Activated T-cell treated with anti-CD3 and anti-CD28 coated beads for 4 hours (primary cell): Measurements from ENCODE around the gene PRR9.
"Not testable (repeated sequence)": the region's sequence is repeated elsewhere in the genome, so short reads cannot be mapped to it uniquely, and the experiment has no call there.

Experiments
- DNase-seq: peaks from one replicate; pipeline ENCODE4 v3.0.0-alpha.2; 2020

PRR9 gene

DNA sequence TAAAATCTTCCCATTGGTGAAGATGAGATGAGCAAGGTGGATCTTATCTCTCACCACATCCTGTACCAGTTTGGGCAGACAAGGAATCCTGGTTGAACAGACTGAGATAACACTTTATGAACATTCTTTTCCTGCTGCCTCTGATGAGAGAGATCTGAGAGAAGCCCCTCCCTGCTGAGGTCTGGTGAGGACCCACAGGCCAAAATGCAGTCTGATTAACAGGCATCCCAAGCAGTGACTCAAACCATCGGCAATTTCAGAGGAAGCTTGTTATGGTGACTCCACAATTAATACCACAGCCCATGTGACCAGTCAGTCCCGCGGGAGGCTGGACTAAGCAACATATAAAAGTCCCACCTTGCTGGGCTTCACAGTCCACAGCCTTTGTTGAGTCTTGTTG is at the start of gene PRR9:
TSS of gene PRR9 (plus strand) at position 373 of the 400 bp plus-strand sequence. CDS start 561 bp downstream, outside the sequence.
- no peak for DNase-seq

GRCh38 chr1:153168686-153169085 is 48.7 kb upstream of the PRR9 start:
- DNase-seq = no peak

GRCh38 chr1:153174624-153175023 is 42.8 kb upstream of the PRR9 start:
- DNase-seq = no peak

DNA sequence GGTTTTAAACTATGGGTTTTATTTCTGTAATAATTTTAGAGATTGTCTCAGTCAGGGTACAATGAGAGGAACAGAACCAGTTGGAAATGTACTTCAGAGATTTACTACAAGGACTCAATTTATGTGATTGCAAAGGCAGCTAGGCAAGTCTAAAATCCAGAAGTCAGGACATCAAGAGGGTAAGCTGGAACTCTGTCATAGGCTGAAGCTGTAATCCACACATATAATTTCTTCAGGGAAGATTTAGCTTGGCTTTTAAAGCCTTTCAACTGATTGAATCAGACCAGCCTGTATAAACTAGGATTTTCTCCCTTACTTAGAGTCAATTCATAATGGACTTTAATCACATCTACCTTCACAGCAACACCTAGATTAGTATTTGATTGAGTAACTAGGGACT is 38.5 kb upstream of the PRR9 start:
- DNase-seq = no peak

GRCh38 chr1:153180556-153180955 is 36.8 kb upstream of the PRR9 start:
- DNase-seq = no peak

- not testable (repeated sequence) for DNase-seq
Measured at GRCh38 chr1:153188301-153188700, 29.1 kb upstream of the PRR9 start.

GRCh38 chr1:153190373-153190772 is 27.0 kb upstream of the PRR9 start:
- DNase-seq = no peak

DNA sequence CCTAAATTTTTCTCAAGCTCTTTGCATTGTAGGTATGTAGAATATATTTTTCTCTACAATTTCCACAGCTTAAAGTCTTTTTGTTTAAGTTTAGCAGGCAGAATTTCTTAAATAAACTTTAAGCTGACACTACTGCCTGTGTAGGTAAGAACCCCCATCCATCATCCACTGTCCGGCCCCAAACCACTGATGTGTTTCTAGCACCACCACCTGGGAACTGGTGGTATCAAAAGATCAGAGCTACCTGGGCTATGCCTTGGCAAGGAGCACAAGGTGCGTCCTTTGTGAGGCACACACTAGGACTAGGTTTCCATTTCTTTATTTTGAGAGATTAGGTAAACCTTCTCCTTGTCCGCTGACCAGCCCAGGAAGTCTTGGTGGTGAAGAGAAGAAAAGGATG is 24.7 kb upstream of the PRR9 start:
- DNase-seq = no peak

GRCh38 chr1:153194331-153195050 is 22.9 kb upstream of the PRR9 start:
- no peak for DNase-seq

GRCh38 chr1:153195216-153195615 is 22.2 kb upstream of the PRR9 start:
- DNase-seq = no peak

- no peak for DNase-seq
Measured at GRCh38 chr1:153202006-153202405, 15.4 kb upstream of the PRR9 start.

DNA sequence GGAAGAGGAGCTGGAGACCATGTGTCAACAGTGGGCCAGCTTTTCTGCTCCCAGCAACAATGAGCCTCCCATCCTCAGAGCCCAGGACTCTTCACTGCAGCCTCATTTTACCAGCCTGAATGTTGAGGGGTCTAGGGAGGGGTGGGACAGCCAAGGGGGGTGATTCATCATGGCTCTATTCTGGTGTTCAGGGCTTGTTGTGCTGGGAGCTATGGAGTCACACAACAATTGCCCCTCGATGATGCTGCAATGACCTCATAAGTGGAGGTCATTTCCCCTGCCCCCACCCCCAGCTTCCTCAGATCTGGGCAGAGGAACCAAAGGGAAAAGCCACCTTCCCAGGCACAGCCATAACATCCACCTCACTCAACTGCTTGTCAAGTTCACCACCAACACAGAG is 14.3 kb upstream of the PRR9 start, which contains the start of gene LELP1:
TSS of gene LELP1 (plus strand) at position 301 of the 400 bp plus-strand sequence. CDS start 1,278 bp downstream, outside the sequence.
- no peak for DNase-seq

- no peak for DNase-seq
Measured at GRCh38 chr1:153206631-153207030, 10.8 kb upstream of the PRR9 start.

GRCh38 chr1:153210206-153210605 is 7.2 kb upstream of the PRR9 start:
- DNase-seq = no peak

DNA sequence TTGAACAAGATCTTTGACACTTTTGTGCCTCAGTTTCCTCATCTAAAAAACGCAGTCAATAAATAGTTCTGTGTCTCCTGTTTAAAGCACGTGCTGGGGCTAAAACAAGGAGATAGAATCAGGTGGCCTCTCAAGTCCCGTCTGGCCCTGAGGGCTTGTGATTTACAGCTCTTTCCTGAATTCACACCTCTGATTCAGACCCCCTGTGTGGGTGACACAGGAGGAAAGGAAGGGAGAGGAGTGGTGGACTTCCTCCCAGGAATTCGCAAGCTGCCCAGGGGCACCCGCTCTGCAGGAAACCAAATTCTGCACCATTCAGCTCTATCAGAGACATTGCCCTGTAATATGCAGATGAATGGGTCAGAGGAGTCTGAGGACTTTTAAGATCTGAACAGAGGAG is 5.2 kb upstream of the PRR9 start:
- DNase-seq = no peak

- no peak for DNase-seq
Measured at GRCh38 chr1:153213519-153213918, 3.9 kb upstream of the PRR9 start.

- no peak for DNase-seq
Measured at GRCh38 chr1:153217744-153218416, 496 bp downstream of the PRR9 start.

DNA sequence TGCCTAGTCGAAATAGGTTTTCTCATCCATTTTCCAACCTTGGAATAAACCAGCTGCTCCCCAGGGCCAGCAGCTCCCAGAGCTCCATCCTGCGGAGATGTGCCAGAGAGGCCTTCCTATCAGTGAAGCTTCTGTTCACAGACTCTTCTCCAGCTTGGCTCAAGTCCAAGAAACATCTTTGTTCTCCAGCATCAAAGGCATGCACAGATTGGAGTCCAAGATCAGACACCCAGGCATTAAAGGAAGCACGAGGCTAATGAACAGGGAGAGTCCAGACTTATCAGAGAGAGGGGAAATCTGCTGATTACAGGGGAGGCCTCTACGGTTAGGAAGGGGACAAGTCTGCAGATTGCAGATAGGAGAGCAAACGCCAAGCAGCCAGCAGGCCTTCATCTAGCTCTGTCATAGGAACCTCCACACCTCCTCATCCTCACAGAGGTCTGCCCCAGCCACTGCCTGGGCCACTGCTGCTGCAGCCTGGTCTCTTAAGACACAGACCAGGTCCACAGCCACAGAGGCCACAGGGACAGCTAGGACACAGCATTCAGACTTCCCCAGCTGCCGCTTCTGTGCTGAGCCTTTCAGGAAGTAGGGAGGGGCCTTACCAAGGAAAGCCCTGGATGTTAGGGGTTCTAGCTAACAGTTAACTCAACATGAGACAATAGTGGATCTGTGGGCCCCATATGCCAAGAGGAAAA is 3.4 kb downstream of the PRR9 start:
- no peak for DNase-seq

DNA sequence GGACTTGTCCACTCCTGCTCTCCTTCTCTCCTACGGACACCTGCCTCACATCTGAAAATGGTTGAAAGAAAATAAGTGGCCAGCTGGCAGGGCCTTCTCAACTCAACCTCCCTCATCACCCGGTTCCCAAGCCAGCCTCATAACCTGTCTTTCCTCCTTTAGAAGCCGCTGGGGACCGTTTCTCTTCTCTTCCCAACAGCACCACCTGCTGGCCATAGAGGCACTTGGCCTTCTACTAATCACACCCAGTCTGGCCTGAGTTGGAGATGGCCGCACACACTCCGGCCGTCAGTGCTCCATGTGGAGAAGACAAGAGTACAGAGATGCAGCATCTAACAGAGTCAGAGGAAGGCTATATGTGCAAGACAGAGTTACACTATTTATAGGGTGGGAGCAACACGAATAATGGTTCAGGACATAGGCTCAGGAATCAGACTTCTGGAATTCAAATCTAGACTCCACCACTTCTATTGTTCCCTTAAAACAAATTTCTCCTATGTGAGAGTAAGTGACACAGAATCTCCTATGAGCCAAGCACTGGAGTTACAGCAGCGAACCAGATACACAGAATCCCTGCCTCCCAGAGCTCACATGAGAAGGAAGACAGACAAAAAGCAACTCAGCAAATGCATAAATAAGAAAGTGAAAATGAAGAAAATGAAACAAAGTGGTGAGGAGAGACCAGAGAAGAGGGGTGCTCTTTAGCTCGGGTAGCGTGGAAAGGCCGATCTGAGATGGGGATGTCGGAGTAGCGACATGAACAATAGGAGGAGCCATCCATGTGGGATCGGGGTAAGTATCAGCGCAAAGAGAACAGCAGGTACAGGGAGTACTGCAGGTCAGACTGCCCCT is 5.9 kb downstream of the PRR9 start:
- peak; percentile 24 for DNase-seq

- no peak for DNase-seq
Measured at GRCh38 chr1:153227810-153228209, 10.4 kb downstream of the PRR9 start.

- no peak for DNase-seq
Measured at GRCh38 chr1:153228491-153228890, 11.1 kb downstream of the PRR9 start.

GRCh38 chr1:153229076-153229829 is 11.9 kb downstream of the PRR9 start:
- DNase-seq = not testable (repeated sequence)
